Heart right ventricle (tissue), 16 donors: ENCODE measurements around the gene APPBP2. TPM values are rescaled to one million over a fixed set of nuclear protein-coding genes. Genes with fewer than 3 reads are reported as not detected.

Experiments
- ATAC-seq, 8 donors: fragments of 200-7000 bp; cut with Tn5 transposase; one replicate each; pipeline ENCODE4 v1.9.1; 2020; ENCODE audit warnings: mild to moderate bottlenecking in 8 of 8, moderate library complexity in 8 of 8, moderate number of reproducible peaks in 1 of 8
- DNase-seq, 2 donors: peaks; one replicate each; pipeline ENCODE4 v3.0.0-alpha.2; 2020
- H3K27ac ChIP-seq, 10 donors: fragments of 200-600 bp; sonication (generic) in 2 of 10; one replicate each; pipeline versions ENCODE4 v1.5.0 to v1.8.0; 2020 to 2022; ENCODE audit warnings: mild to moderate bottlenecking in 3 of 10
- H3K27me3 ChIP-seq, 7 donors: fragments of 200-600 bp; one replicate each; pipeline ENCODE4 v1.8.0; 2021 to 2022; ENCODE audit warnings: mild to moderate bottlenecking in 2 of 7
- H3K36me3 ChIP-seq, 9 donors: fragments of 200-600 bp; sonication (generic) in 1 of 9; one replicate each; pipeline versions ENCODE4 v1.5.0 to v1.8.0; 2020 to 2022; ENCODE audit warnings: mild to moderate bottlenecking in 2 of 9
- H3K4me1 ChIP-seq, 9 donors: fragments of 200-600 bp; sonication (generic) in 1 of 9; one replicate each; pipeline versions ENCODE4 v1.5.0 to v1.8.0; 2020 to 2022; ENCODE audit warnings: mild to moderate bottlenecking in 4 of 9
- H3K4me3 ChIP-seq, 10 donors: fragments of 200-600 bp; sonication (generic) in 2 of 10; one replicate each; pipeline versions ENCODE4 v1.5.0 to v1.8.0; 2020 to 2022; ENCODE audit warnings: mild to moderate bottlenecking in 7 of 10, moderate library complexity in 2 of 10
- H3K9me3 ChIP-seq, 11 donors: fragments of 200-600 bp in 10 of 11; sonication (generic) in 2 of 11; one replicate each; pipeline versions ENCODE4 v1.5.0 to v1.8.0; 2013 to 2022; ENCODE audit warnings: mild to moderate bottlenecking in 2 of 11, control low read depth in 1 of 11, moderate library complexity in 1 of 11
- WGBS, 2 donors: extraction: QIAGEN DNeasy Blood & Tissue Kit; methylation state at CpG; one replicate each; pipeline ENCODE4 v1.1.7; 2013; ENCODE audit warnings: inconsistent platforms in 1 of 2; 5-methylcytosine and 5-hydroxymethylcytosine counted together
- intact Hi-C, 10 donors: fragments of 100-400 bp; cut with DNase I; formaldehyde crosslinking; loops; one replicate each; pipeline versions ENCODE4 v1.11.1 to v1.14.2; 2022
- long read RNA-seq, 3 donors: library from polyadenylated mRNA; unstranded; transcript quantifications; one replicate each; pipeline ENCODE4 v2.0.0, GENCODE V29; 2020 to 2021
- polyA plus RNA-seq, 2 donors: library from polyadenylated mRNA; stranded (reverse); fragments of 200-250 nt; gene quantifications; one replicate each; pipeline ENCODE4 v1.2.3, GENCODE V29; 2013
- total RNA-seq, 10 donors: library from RNA; stranded (reverse); fragmentation: NEBNext Ultra II Directional in 3 of 10; extraction: Animal tissue kit (Norgen Biotek cat#: 25700) in 3 of 10; gene quantifications; one replicate each; pipeline versions ENCODE4 v1.2.1 to v1.2.4, GENCODE V29; 2021 to 2023
- TF ChIP-seq, protein P1 (sequence below), 9 donors: fragments of 200-600 bp; sonication (generic) in 2 of 9; IDR thresholded peaks; one replicate each; pipeline versions ENCODE4 v1.5.0 to v1.8.0; 2021 to 2022; ENCODE audit warnings: antibody characterized with exemption in 9 of 9, mild to moderate bottlenecking in 5 of 9, moderate library complexity in 1 of 9
- donor health status: Arrhythmogenic right ventricular cardiomyopathy.
- donor health status: ischemic (EF 13 %, LVEDD 7.1; RV severe dilation, severe dysfunction).
- donor health status: healthy with polysubstance abuse.
- donor health status: DM: no; HTN: yes; CAD: no.
- donor health status: DM: no; HTN: no; CAD: no.
- donor health status: ischemic (EF 25% LVEDD 6.9; RV normal size, moderate dysfunction).
- donor health status: ischemic (EF 25% LVEDD 5.7; RV mildly dilated, moderate dysfunction).
- donor health status: healthy.
- donor health status: DM: yes; HTN: yes; CAD: no.
- donor health status: Ischemic cardiomyopathy.
- donor health status: ischemic (EF 35%, LVEDD 5.7; RV mildly dilated, moderate dysfunction).
- donor health status: nonischemic (EF 11% LVEDD 7.7; RV severe dilation, severe dysfunction).
- donor health status: DM: yes; HTN: yes; CAD: no.
- donor health status: PGD.
- donor health status: ischemic (EF 29% LVEDD 5.4; RV normal size, mild dysfunction).
- donor health status: nonischemic (EF 23%, LVEDD 6.1; RV moderate dilation, normal function).

APPBP2 gene, protein sequence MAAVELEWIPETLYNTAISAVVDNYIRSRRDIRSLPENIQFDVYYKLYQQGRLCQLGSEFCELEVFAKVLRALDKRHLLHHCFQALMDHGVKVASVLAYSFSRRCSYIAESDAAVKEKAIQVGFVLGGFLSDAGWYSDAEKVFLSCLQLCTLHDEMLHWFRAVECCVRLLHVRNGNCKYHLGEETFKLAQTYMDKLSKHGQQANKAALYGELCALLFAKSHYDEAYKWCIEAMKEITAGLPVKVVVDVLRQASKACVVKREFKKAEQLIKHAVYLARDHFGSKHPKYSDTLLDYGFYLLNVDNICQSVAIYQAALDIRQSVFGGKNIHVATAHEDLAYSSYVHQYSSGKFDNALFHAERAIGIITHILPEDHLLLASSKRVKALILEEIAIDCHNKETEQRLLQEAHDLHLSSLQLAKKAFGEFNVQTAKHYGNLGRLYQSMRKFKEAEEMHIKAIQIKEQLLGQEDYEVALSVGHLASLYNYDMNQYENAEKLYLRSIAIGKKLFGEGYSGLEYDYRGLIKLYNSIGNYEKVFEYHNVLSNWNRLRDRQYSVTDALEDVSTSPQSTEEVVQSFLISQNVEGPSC
- 10 to 100 TPM; 12.5 to 22.8 (median 17.9) TPM for total RNA-seq
- polyA plus RNA-seq, result 1 to 10 TPM; 4.6 to 4.9 TPM
- long read RNA-seq, donor 1, full-length matches to known transcripts, result 20 of 29 reads
- long read RNA-seq, donor 1, partial matches to known transcripts, result 0 of 29 reads
- long read RNA-seq, donor 1, other reads (novel, unspliced or antisense), result 9 of 29 reads
- long read RNA-seq, donor 2, full-length matches to known transcripts, result 17 of 27 reads
- long read RNA-seq, donor 2, partial matches to known transcripts, result 1 of 27 reads
- long read RNA-seq, donor 2, other reads (novel, unspliced or antisense), result 9 of 27 reads
- long read RNA-seq, donor 3, full-length matches to known transcripts, result 38 of 51 reads
- long read RNA-seq, donor 3, partial matches to known transcripts, result 2 of 51 reads
- long read RNA-seq, donor 3, other reads (novel, unspliced or antisense), result 11 of 51 reads

DNA sequence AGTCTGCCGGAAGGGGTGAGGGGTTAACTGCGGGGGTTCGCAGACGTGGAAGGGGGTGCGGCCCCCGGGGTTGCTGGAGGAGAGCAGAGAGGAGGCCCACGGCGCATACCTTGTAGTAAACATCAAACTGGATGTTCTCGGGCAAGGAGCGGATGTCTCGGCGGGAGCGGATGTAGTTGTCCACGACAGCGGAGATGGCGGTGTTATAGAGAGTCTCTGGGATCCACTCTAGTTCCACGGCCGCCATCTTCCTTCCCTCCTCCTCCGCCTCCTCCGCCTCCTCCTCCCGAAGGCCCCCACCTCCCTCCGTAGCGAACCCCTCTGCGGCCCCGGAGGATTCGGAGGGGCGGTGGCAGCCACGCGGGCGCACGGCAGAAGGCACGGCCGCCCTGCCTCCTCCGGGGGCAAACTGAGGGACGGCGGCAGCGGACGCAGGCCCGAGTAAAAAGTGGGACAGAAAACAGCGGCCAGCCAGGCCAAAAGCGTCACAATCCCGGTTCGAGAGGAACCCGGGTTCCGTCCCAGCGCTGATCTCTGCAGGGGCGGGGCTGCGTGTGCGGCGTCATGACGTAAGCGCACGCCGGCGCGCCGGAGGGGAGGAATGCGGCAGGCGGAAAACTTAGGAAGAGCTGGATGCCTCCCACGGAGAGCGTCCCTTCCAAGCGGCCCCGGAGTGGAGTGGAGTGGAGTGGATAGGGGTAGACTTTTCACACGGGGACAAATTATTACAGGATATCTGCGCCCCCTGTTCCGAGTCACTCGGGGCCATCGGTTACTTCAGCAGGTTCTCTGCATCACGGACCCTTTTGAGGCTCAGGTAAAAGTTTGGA is at the start of gene APPBP2:
Gene APPBP2 (minus strand): TSS at position 558 of the 830 bp plus-strand sequence. CDS start 311 bp downstream, at position 247.
- TF ChIP-seq, protein P1, sequence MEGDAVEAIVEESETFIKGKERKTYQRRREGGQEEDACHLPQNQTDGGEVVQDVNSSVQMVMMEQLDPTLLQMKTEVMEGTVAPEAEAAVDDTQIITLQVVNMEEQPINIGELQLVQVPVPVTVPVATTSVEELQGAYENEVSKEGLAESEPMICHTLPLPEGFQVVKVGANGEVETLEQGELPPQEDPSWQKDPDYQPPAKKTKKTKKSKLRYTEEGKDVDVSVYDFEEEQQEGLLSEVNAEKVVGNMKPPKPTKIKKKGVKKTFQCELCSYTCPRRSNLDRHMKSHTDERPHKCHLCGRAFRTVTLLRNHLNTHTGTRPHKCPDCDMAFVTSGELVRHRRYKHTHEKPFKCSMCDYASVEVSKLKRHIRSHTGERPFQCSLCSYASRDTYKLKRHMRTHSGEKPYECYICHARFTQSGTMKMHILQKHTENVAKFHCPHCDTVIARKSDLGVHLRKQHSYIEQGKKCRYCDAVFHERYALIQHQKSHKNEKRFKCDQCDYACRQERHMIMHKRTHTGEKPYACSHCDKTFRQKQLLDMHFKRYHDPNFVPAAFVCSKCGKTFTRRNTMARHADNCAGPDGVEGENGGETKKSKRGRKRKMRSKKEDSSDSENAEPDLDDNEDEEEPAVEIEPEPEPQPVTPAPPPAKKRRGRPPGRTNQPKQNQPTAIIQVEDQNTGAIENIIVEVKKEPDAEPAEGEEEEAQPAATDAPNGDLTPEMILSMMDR (IDR thresholded peaks at IDR 0.05), result no peak
- 0% methylated on average over 69 of the region's 69 CpGs for WGBS, 2 donors
- intact Hi-C loops, result loop anchor here in 6 of 10 donors (1.0 to 5.0 kb wide), 7 partner anchors 41 to 75 kb away; partner anchors contain the start of gene PPM1D (in 2 of the 6)
- H3K36me3 ChIP-seq, result peaks cover 0 to 12% (median 0%) of the 10 kb centered on the region in 9 donors
- H3K27ac ChIP-seq, result peak within 1 kb of the TSS; percentile 92 to 100 (median 99)
- no peaks in the 10 kb centered on the region for H3K27me3 ChIP-seq
- H3K4me3 ChIP-seq, result peak within 1 kb of the TSS; percentile 59 to 98 (median 88)
- H3K4me1 ChIP-seq, result peaks cover 3 to 49% (median 40%) of the 10 kb centered on the region in 9 donors
- ATAC-seq (peak; percentile 98 to 99 (median 98)), DNase-seq (peak; percentile 88 to 89)
- H3K9me3 ChIP-seq, result no peaks in the 10 kb centered on the region

DNA sequence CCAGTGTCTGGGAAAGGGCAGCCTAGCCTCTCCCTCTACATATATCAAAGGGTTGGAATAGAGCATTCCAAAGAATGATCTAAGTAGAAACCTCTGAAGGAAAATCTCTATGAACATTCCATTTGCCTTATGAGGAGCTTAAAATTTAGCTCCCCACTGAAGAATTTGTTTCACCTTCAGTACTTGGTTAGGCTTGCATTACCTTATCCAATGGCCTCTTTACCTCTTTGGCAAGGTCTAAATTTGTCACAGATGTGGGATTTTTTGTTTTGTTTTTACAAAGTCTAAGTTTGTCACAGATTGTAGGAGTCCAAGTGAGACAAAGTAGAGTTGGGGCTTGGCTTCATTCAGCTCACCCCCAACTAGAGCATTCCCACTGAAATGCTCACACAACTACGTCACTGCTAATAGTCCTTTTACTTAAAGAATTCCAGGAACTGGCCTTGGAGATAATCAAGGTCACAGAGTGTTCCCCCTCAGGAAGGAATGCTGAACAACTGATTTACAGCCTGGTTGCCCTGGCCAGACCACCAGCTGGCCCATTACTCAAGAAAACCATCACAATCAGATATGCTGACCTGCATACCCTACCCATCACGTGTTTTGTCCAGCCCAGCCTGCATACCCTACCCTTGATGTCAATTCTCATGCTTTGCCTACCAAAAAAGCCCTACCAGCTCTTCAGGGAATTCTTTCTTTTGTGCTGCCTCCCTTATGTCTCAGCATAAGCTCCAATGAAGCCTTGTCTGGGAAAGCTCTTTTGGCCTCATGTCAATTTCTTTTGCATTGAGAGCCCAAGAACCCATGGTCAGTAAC is 47.4 kb upstream of the APPBP2 start:
- ATAC-seq, result peak in 7 of 8 donors; percentile 32 to 76 (median 62)
- intact Hi-C loops, result loop anchor here in 2 of 10 donors (10.0 kb wide), 1 partner anchor 61 kb away; no protein-coding TSS in a partner anchor
- Histone ChIP-seq H3K36me3 (no peaks in the 10 kb centered on the region), H3K27me3 (no peaks in the 10 kb centered on the region), H3K27ac (peak overlapping the region; percentile 28 to 81 (median 72)), H3K4me3 (no peak overlapping the region), H3K4me1 (peaks cover 0 to 66% (median 34%) of the 10 kb centered on the region in 9 donors), H3K9me3 (no peaks in the 10 kb centered on the region)
- DNase-seq, result no peak
- 41 to 43% methylated on average over 2 of the region's 2 CpGs for WGBS, 2 donors
- TF ChIP-seq, protein P1 (IDR thresholded peaks at IDR 0.05), result no peak

DNA sequence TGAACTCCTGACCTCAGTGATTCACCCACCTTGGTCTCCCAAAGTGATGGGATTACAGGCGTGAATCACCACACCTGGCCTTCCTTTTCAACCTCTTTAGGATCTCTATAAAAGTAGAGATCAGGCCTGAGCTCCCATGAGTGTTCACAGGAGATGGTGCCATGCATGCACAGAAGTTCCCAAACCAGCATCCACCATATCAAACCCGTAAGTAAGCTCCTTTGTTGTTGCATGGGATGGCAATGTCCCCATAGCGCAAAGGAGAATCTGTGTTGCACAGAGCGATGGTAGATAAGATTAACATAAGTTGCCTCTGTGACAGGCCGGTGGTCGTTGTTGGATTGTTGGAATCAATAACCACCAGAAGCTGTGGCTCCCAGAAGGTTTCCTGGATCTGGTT is 39.2 kb upstream of the APPBP2 start:
- no peak overlapping the region for H3K4me3 ChIP-seq
- DNase-seq (no peak), ATAC-seq (no peak)
- 84 to 91% methylated on average over 6 of the region's 6 CpGs for WGBS, 2 donors
- H3K9me3 ChIP-seq, result no peaks in the 10 kb centered on the region
- peaks cover 0 to 10% (median 4%) of the 10 kb centered on the region in 9 donors for H3K4me1 ChIP-seq
- no peaks in the 10 kb centered on the region for H3K27me3 ChIP-seq
- intact Hi-C loops, result loop anchor here in 1 of 10 donors (5.0 kb wide), 1 partner anchor 38 kb away; the partner anchor contains the start of gene APPBP2
- H3K27ac ChIP-seq, result no peak overlapping the region
- TF ChIP-seq, protein P1 (IDR thresholded peaks at IDR 0.05), result no peak
- H3K36me3 ChIP-seq, result no peaks in the 10 kb centered on the region
